NCI-H2029 (cell line): ENCODE results near the gene DCAF11.

Source experiments
- DNase-seq: peaks from one replicate; lab custom pipeline; 2025; lab: John Stamatoyannopoulos, UW

DCAF11 gene

DNA sequence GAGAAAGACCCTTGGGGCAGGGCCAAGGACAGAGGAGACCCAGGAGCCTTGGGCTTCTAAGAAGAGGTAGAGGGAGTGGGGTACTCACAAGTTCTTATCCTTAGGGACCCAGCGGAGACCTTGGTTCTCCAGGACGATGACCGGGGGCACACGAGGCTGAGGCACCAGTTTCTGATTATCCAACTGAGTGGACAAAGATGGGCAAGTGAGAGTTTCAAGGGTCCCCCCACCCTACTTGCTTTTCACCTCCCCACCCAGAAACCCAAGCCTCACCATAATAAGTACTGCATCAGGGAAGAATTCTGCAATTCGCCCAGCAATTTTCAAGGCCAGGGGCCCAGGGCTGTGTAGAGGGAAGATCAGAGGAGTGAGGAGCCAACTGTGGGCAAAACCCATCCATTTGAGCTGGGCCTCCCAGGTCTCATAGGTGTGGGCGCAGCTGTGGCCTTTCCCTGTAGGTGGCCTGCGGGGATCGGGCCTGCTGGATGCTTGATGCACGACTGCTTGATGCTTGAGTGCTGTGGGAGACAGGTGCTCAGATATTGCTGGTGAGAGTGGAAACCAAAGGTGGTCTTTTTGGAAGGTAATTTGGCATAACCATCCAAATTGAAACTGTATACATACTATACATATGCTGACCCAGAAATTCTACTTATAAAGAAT lies 24.8 kb downstream of the DCAF11 start:
- DNase-seq = no peak

GRCh38 chr14:24141097-24141880 lies 26.7 kb downstream of the DCAF11 start, which contains the start of gene EMC9:
EMC9 (minus strand) TSS chr14:24141591; CDS start chr14:24141304, 287 bp downstream.
- peak; percentile 99 for DNase-seq

- no peak for DNase-seq
These were observed 28.9 kb downstream of the DCAF11 start for GRCh38 chr14:24143511-24143910.

- no peak for DNase-seq
These were observed 29.9 kb downstream of the DCAF11 start for GRCh38 chr14:24144451-24144850.

- DNase-seq = no peak
These were observed 30.6 kb downstream of the DCAF11 start for GRCh38 chr14:24145219-24145618.

- no peak for DNase-seq
These were observed 31.3 kb downstream of the DCAF11 start for GRCh38 chr14:24145690-24146452.

GRCh38 chr14:24146453-24146977 lies 31.9 kb downstream of the DCAF11 start, which contains the start of gene PSME2:
PSME2 (minus strand) TSS chr14:24146610; CDS start chr14:24146581, 29 bp downstream.
- DNase-seq = peak; percentile 97

GRCh38 chr14:24146978-24147760 lies 32.6 kb downstream of the DCAF11 start, which contains the start of gene RNF31:
RNF31 (plus strand) TSS chr14:24147498; CDS start chr14:24147699, 201 bp downstream.
- peak; percentile 98 for DNase-seq

DNA sequence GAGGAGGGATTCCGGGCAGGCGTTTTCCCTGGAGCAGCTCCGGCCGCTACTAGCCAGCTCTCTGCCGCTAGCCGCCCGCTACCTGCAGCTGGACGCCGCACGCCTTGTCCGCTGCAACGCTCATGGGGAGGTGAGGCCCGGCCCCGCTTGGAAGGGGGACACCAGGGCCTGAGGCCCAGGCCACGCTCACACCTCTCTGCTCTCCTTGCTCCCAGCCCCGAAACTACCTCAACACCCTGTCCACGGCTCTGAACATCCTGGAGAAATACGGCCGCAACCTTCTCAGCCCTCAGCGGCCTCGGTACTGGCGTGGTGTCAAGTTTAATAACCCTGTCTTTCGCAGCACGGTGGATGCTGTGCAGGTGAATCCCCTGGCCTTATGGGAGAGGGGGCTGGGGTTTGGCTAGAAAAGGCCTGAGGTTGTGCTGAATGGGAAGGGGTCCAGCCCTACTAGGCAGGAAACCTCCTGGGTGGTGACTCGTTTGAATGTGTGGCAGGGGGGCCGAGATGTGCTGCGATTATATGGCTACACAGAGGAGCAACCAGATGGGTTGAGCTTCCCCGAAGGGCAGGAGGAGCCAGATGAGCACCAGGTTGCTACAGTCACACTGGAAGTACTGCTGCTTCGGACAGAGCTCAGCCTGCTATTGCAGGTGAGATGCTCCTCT lies 33.3 kb downstream of the DCAF11 start:
- no peak for DNase-seq

DNA sequence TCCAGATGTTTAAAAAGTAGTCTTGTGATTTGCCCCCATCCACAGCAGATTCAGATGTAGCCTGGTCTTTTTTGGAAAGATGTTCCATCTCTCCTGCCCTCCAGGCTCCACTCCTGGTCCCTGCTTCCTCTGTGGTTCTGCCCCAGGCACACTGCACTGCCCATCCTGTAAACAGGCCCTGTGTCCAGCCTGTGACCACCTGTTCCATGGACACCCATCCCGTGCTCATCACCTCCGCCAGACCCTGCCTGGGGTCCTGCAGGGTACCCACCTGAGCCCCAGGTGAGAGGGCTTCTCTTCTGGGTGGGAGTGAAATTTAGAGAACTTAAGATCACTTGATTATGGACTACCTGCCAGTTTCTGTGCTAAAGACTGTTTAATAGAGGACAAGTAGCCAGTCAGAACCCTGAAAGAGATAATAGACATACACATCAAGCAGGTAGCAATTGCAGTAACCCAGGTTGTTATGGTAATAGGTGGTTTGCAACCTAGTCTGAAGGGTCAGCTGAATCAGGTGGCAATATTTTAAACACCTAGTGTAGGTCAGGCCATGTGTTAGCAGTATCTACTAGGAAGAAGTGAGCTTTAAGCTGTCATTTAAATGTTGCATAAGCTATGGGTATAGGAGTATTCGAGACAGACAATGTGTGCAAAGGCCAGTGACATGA lies 34.9 kb downstream of the DCAF11 start:
- DNase-seq = no peak

DNA sequence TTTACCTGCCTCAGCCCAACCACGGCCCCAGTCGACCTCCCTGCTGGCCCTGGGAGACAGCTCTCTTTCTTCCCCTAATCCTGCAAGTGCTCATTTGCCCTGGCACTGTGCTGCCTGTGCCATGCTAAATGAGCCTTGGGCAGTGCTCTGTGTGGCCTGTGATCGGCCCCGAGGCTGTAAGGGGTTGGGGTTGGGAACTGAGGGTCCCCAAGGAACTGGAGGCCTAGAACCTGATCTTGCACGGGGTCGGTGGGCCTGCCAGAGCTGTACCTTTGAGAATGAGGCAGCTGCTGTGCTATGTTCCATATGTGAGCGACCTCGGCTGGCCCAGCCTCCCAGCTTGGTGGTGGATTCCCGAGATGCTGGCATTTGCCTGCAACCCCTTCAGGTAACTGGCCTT lies 35.5 kb downstream of the DCAF11 start:
- no peak for DNase-seq

GRCh38 chr14:24150567-24150966 lies 36.0 kb downstream of the DCAF11 start:
- DNase-seq = no peak

GRCh38 chr14:24150993-24151392 lies 36.4 kb downstream of the DCAF11 start:
- DNase-seq = no peak

GRCh38 chr14:24151404-24152080 lies 37.0 kb downstream of the DCAF11 start:
- no peak for DNase-seq

DNA sequence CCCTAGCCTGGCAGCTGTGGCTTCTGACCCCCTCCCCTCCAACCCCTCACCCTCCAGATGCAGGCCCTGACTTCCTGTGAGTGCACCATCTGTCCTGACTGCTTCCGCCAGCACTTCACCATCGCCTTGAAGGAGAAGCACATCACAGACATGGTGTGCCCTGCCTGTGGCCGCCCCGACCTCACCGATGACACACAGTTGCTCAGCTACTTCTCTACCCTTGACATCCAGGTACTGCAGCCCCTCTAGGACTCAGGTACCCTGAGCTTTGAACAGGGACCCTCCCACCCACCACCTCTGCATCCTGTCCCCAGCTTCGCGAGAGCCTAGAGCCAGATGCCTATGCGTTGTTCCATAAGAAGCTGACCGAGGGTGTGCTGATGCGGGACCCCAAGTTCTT lies 40.5 kb downstream of the DCAF11 start:
- DNase-seq = no peak

GRCh38 chr14:24156840-24157239 lies 42.3 kb downstream of the DCAF11 start:
- DNase-seq = no peak

- no peak for DNase-seq
These were observed 42.8 kb downstream of the DCAF11 start for GRCh38 chr14:24157331-24157730.

DNA sequence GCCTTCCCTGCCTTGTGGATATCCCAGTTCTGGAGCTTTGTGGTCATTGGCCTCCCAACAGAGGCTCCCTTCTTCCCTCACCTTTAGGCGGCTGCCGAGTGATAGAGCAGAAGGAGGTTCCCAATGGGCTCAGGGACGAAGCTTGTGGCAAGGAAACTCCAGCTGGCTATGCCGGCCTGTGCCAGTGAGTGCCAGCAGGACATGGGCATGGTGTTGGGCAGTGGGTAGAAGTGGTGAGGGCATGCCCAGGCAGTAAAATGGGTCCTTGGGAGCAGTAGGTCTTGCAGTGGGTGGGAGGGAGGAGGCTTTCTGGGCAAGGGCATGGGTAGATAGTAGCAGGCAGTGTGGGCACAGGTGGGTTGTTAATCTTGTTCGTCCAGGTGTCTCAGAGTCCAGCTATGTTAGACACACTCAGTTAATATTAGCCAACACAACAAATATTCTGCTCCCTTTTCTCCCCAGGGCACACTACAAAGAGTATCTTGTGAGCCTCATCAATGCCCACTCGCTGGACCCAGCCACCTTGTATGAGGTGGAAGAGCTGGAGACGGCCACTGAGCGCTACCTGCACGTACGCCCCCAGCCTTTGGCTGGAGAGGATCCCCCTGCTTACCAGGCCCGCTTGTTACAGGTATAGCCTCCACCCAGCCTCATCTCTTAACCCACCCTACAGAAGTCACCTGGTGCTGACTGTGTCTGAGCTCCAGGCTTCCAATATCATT lies 45.4 kb downstream of the DCAF11 start:
- DNase-seq = no peak

GRCh38 chr14:24160499-24160849 lies 45.9 kb downstream of the DCAF11 start:
- DNase-seq = no peak
